ENCODE measurements around the gene WDR91. TPM values are rescaled to one million over a fixed set of nuclear protein-coding genes. Genes with fewer than 3 reads are reported as not detected.
"Not testable (repeated sequence)": the region's sequence is repeated elsewhere in the genome, so short reads cannot be mapped to it uniquely, and the experiment has no call there.

WDR91 gene
- polyA plus RNA-seq, 2 of the 4 experiments (the other 2 are of a cell fraction) = 5.1 to 5.3 TPM

- 45% methylated on average over 30 of the region's 30 CpGs for WGBS (ENCODE audit: missing lambda C conversion rate)
- FAIRE-seq; H3K9me3 ChIP-seq; DNase-seq (ENCODE audit: low read depth in 1 of 2, low spot score in 1 of 2); H3K4me1 ChIP-seq; ATAC-seq: not testable (repeated sequence)
- peak overlapping the region; percentile 76 for H3K4me3 ChIP-seq
- POLR2A ChIA-PET = interaction anchor here (0.6 to 1.5 kb wide), 7 partner anchors 10 to 299 kb away, joined by 3 to 5 read pairs (median 3); partner anchors contain the start of gene CYREN
- TF ChIP-seq MAX (IDR thresholded peaks at IDR 0.05) = 0 out of 2 replicates have a peak, but pooled peaks have one; percentile 0
- CTCF ChIA-PET = interaction anchor here (2.3 kb wide), 1 partner anchor 8 kb away, joined by 7 read pairs; no protein-coding TSS in a partner anchor
- peak overlapping the region; percentile 74 to 85 for H3K27ac ChIP-seq
- H3K4me2 ChIP-seq = peak overlapping the region; percentile 87
These were observed 790 bp upstream of the WDR91 start for GRCh38 chr7:135211946-135212685.

GRCh38 chr7:135210888-135211178, 493 bp downstream of the WDR91 start:
- DNase-seq (ENCODE audit: low read depth in 1 of 2, low spot score in 1 of 2) (peak in 1 of 2 experiments; percentile 36), FAIRE-seq (no peak), ATAC-seq (peak; percentile 35 to 50)
- Histone ChIP-seq H3K27ac (peak overlapping the region; percentile 68 to 85), H3K9me3 (no peaks in the 10 kb centered on the region), H3K4me2 (peak overlapping the region; percentile 81), H3K4me1 (0 out of 3 replicates have a peak, but pooled peaks cover 10% of the 10 kb centered on the region), H3K4me3 (peak overlapping the region; percentile 76)
- TF ChIP-seq HMGXB4 (CRISPR knock-in tag; IDR thresholded peaks at IDR 0.05; ENCODE audit: borderline replicate concordance) = no peak
- TF ChIP-seq ZFP36 (IDR thresholded peaks at IDR 0.05; ENCODE audit: borderline replicate concordance, partially characterized antibody) = no peak
- no peak for TF ChIP-seq POLR2A (IDR thresholded peaks at IDR 0.05; ENCODE audit: low read length)
- no peak for TF ChIP-seq FOXS1 (CRISPR knock-in tag; IDR thresholded peaks at IDR 0.05)
- TF ChIP-seq KDM1A (IDR thresholded peaks at IDR 0.05; ENCODE audit: low read depth) = no peak
- no peak for TF ChIP-seq E2F6 (IDR thresholded peaks at IDR 0.05; ENCODE audit: borderline replicate concordance, low read depth)
- TF ChIP-seq MAZ (IDR thresholded peaks at IDR 0.05; ENCODE audit: borderline replicate concordance, low read depth, low read length) = no peak
- TF ChIP-seq EP300 (IDR thresholded peaks at IDR 0.05) = no peak
- TF ChIP-seq GATA3 (IDR thresholded peaks at IDR 0.05; ENCODE audit: borderline replicate concordance) = no peak
- no peak for TF ChIP-seq KDM5A (IDR thresholded peaks at IDR 0.05)
- no peak for TF ChIP-seq CHD2 (IDR thresholded peaks at IDR 0.05; ENCODE audit: low read length, partially characterized antibody)
- TF ChIP-seq NPAS2 (CRISPR knock-in tag; IDR thresholded peaks at IDR 0.05; ENCODE audit: borderline replicate concordance) = no peak
- TF ChIP-seq CHD4 (IDR thresholded peaks at IDR 0.05; ENCODE audit: borderline replicate concordance) = no peak
- no peak for TF ChIP-seq JUN (IDR thresholded peaks at IDR 0.05)
- no peak for TF ChIP-seq HDAC2 (IDR thresholded peaks at IDR 0.05)
- TF ChIP-seq CBX2 (IDR thresholded peaks at IDR 0.05; ENCODE audit: borderline replicate concordance, low read depth) = no peak
- no peak for TF ChIP-seq RAD21 (conservative IDR thresholded peaks at IDR 0.05 in 1 of 2, IDR thresholded peaks at IDR 0.05 in 1 of 2)
- TF ChIP-seq HEYL (CRISPR knock-in tag; IDR thresholded peaks at IDR 0.05) = no peak
- ChIA-PET POLR2A (interaction anchor here (1.0 to 1.8 kb wide), 4 partner anchors 9 to 47 kb away, joined by 3 to 5 read pairs (median 4); partner anchors contain the start of gene CYREN), CTCF (interaction anchor here (2.3 kb wide), 1 partner anchor 9 kb away, joined by 7 read pairs; no protein-coding TSS in a partner anchor)
- WGBS (ENCODE audit: missing lambda C conversion rate) = 3% methylated on average over 12 of the region's 13 CpGs

- H3K27ac ChIP-seq = no peak overlapping the region
- 0 out of 3 replicates have a peak, but pooled peaks cover 10% of the 10 kb centered on the region for H3K4me1 ChIP-seq
- no peak for FAIRE-seq
- TF ChIP-seq MAFK (IDR thresholded peaks at IDR 0.05; ENCODE audit: partially characterized antibody) = no peak
- ChIA-PET POLR2A (interaction anchor here (1.8 kb wide), 1 partner anchor 38 kb away, joined by 5 read pairs; the partner anchor contains the start of gene CYREN), CTCF (interaction anchor here (0.9 to 1.6 kb wide), 5 partner anchors 11 to 71 kb away, joined by 3 to 5 read pairs (median 3); no protein-coding TSS in a partner anchor)
- H3K9me3 ChIP-seq = no peaks in the 10 kb centered on the region
- no peak overlapping the region for H3K4me3 ChIP-seq
- H3K4me2 ChIP-seq = no peak overlapping the region
- ATAC-seq = no peak
- WGBS (ENCODE audit: missing lambda C conversion rate) = 90% methylated on average over 7 of the region's 7 CpGs
- DNase-seq (ENCODE audit: low read depth in 1 of 2, low spot score in 1 of 2) = no peak
These were observed 2.0 kb downstream of the WDR91 start for GRCh38 chr7:135209225-135209834.
